ENCODE results near the gene ASIC1. TPM values are rescaled to one million over a fixed set of nuclear protein-coding genes. Genes with fewer than 3 reads are reported as not detected.

Gene ASIC1
- total RNA-seq, 1 donor from 2014 or later: 8.1 TPM

DNA sequence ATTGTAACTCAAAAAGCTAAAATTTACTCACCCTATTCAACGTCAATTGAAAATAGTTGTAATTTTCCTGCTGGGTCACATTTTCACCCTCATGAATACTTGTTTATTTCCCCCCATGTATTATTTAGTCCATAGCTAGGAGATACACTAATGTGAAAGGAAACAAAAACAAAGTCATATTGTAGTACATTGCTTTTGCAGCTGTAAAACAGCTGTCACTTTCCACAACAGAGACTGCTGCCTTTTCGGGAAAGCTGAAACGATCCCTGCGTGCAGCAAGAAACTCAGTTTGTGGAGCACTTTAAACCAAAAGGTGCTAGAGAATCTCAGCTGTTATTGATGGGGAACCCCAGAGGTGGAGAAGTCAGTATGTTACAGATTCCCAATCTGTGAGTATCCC, 36.4 kb upstream of the ASIC1 start:
- FAIRE-seq (no peak), DNase-seq (ENCODE audit: low read depth) (no peak)
- Mint-ChIP-seq H3K36me3 (ENCODE audit: low read depth, unreplicated experiment) (no peaks in the 10 kb centered on the region), H3K4me3 (ENCODE audit: unreplicated experiment) (no peak overlapping the region), H3K9me3 (ENCODE audit: unreplicated experiment) (no peaks in the 10 kb centered on the region), H3K27ac (ENCODE audit: unreplicated experiment) (no peak overlapping the region), H3K27me3 (ENCODE audit: low read depth, unreplicated experiment) (no peaks in the 10 kb centered on the region), H3K4me1 (ENCODE audit: low read depth, unreplicated experiment) (peaks cover 3% of the 10 kb centered on the region)
- Histone ChIP-seq H3K4me2 (ENCODE audit: low read length) (peak overlapping the region; percentile 9), H3K4me1 (ENCODE audit: insufficient read depth, low read length) (peaks cover 6% of the 10 kb centered on the region), H3K27me3 (ENCODE audit: insufficient read depth, low read length) (no peaks in the 10 kb centered on the region), H3K36me3 (ENCODE audit: insufficient read depth, low read length) (no peaks in the 10 kb centered on the region), H3K4me3 (ENCODE audit: insufficient read depth, low read depth, low read length) (no peak overlapping the region), H3K9me3 (ENCODE audit: insufficient read depth, low read depth, low read length) (no peaks in the 10 kb centered on the region), H3K79me2 (ENCODE audit: insufficient read depth, low read length) (peaks cover 93% of the 10 kb centered on the region), H3K9ac (ENCODE audit: low read length) (peak overlapping the region; percentile 26), H2AFZ (ENCODE audit: low read depth, low read length) (no peak overlapping the region), H4K20me1 (ENCODE audit: insufficient read depth, low read length) (peaks cover 6% of the 10 kb centered on the region), H3K27ac (ENCODE audit: low read depth, low read length) (no peak overlapping the region)
- TF ChIP-seq, protein P1, sequence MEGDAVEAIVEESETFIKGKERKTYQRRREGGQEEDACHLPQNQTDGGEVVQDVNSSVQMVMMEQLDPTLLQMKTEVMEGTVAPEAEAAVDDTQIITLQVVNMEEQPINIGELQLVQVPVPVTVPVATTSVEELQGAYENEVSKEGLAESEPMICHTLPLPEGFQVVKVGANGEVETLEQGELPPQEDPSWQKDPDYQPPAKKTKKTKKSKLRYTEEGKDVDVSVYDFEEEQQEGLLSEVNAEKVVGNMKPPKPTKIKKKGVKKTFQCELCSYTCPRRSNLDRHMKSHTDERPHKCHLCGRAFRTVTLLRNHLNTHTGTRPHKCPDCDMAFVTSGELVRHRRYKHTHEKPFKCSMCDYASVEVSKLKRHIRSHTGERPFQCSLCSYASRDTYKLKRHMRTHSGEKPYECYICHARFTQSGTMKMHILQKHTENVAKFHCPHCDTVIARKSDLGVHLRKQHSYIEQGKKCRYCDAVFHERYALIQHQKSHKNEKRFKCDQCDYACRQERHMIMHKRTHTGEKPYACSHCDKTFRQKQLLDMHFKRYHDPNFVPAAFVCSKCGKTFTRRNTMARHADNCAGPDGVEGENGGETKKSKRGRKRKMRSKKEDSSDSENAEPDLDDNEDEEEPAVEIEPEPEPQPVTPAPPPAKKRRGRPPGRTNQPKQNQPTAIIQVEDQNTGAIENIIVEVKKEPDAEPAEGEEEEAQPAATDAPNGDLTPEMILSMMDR (IDR thresholded peaks at IDR 0.05; ENCODE audit: insufficient read depth, low read depth, low read length): no peak
- no peak for TF ChIP-seq EZH2 (IDR thresholded peaks at IDR 0.05; ENCODE audit: insufficient read depth, low read length)

DNA sequence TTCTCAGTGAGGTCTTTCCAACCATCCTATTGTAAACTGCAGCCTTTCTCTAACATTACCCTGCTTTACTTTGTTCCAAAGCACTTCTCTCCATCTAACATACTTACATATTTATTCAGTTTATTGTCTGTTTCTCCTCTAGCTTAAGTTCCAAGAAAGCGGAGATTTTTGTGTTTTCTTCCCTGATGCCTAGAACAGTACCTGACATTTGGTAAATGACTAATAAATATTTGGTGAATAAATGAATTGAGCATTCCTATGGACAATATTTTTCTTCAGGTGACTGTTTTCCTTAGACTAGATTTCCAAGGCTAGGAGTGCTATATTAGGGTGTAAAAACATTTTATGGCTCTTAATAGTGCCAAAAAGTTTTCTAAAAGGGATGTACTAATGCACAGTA, 34.5 kb upstream of the ASIC1 start:
- Mint-ChIP-seq H3K4me3 (ENCODE audit: unreplicated experiment) (no peak overlapping the region), H3K27me3 (ENCODE audit: low read depth, unreplicated experiment) (no peaks in the 10 kb centered on the region), H3K36me3 (ENCODE audit: low read depth, unreplicated experiment) (no peaks in the 10 kb centered on the region), H3K27ac (ENCODE audit: unreplicated experiment) (no peak overlapping the region), H3K4me1 (ENCODE audit: low read depth, unreplicated experiment) (no peaks in the 10 kb centered on the region), H3K9me3 (ENCODE audit: unreplicated experiment) (no peaks in the 10 kb centered on the region)
- Histone ChIP-seq H3K9me3 (ENCODE audit: insufficient read depth, low read depth, low read length) (no peaks in the 10 kb centered on the region), H4K20me1 (ENCODE audit: insufficient read depth, low read length) (peaks cover 6% of the 10 kb centered on the region), H3K79me2 (ENCODE audit: insufficient read depth, low read length) (peaks cover 74% of the 10 kb centered on the region), H3K27me3 (ENCODE audit: insufficient read depth, low read length) (no peaks in the 10 kb centered on the region), H3K4me1 (ENCODE audit: insufficient read depth, low read length) (no peaks in the 10 kb centered on the region), H3K9ac (ENCODE audit: low read length) (no peak overlapping the region), H3K36me3 (ENCODE audit: insufficient read depth, low read length) (no peaks in the 10 kb centered on the region), H3K27ac (ENCODE audit: low read depth, low read length) (no peak overlapping the region), H2AFZ (ENCODE audit: low read depth, low read length) (no peak overlapping the region), H3K4me3 (ENCODE audit: insufficient read depth, low read depth, low read length) (no peak overlapping the region), H3K4me2 (ENCODE audit: low read length) (no peak overlapping the region)
- no peak for TF ChIP-seq EZH2 (IDR thresholded peaks at IDR 0.05; ENCODE audit: insufficient read depth, low read length)
- TF ChIP-seq, protein P1 (IDR thresholded peaks at IDR 0.05; ENCODE audit: insufficient read depth, low read depth, low read length): no peak
- DNase-seq (ENCODE audit: low read depth) (no peak), FAIRE-seq (no peak)

DNA sequence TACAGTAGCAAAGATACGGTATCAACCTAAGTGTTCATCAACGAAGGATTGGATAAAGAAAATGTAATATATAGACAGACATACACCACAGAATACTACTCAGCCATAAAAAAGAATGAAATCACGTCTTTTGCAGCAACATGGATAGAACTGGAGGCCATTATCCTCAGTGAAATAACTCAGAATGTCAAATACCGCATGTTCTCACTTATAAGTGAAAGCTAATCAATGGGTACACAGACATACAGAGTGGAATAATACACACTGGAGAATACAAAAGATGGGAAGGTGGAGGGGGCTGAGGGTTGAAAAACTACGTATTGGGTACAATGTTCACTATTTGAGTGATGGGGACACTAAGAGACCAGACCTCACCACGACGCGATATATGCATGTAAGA, 33.2 kb upstream of the ASIC1 start:
- H3K79me2 ChIP-seq (ENCODE audit: insufficient read depth, low read length): peaks cover 61% of the 10 kb centered on the region
- H3K9ac ChIP-seq (ENCODE audit: low read length): peak overlapping the region; percentile 83
- H3K4me3 ChIP-seq (ENCODE audit: insufficient read depth, low read depth, low read length): peak overlapping the region; percentile 80
- no peak for FAIRE-seq
- no peaks in the 10 kb centered on the region for H3K4me1 ChIP-seq (ENCODE audit: insufficient read depth, low read length)
- no peak overlapping the region for H2AFZ ChIP-seq (ENCODE audit: low read depth, low read length)
- H3K4me3 Mint-ChIP-seq (ENCODE audit: unreplicated experiment): peak overlapping the region; percentile 99
- peak overlapping the region; percentile 91 for H3K27ac Mint-ChIP-seq (ENCODE audit: unreplicated experiment)
- no peaks in the 10 kb centered on the region for H3K9me3 Mint-ChIP-seq (ENCODE audit: unreplicated experiment)
- H3K36me3 ChIP-seq (ENCODE audit: insufficient read depth, low read length): no peaks in the 10 kb centered on the region
- no peaks in the 10 kb centered on the region for H3K27me3 ChIP-seq (ENCODE audit: insufficient read depth, low read length)
- TF ChIP-seq, protein P1 (IDR thresholded peaks at IDR 0.05; ENCODE audit: insufficient read depth, low read depth, low read length): no peak
- TF ChIP-seq EZH2 (IDR thresholded peaks at IDR 0.05; ENCODE audit: insufficient read depth, low read length): no peak
- H3K27me3 Mint-ChIP-seq (ENCODE audit: low read depth, unreplicated experiment): no peaks in the 10 kb centered on the region
- H3K36me3 Mint-ChIP-seq (ENCODE audit: low read depth, unreplicated experiment): no peaks in the 10 kb centered on the region
- H3K4me2 ChIP-seq (ENCODE audit: low read length): peak overlapping the region; percentile 88
- H4K20me1 ChIP-seq (ENCODE audit: insufficient read depth, low read length): peaks cover 1% of the 10 kb centered on the region
- H3K27ac ChIP-seq (ENCODE audit: low read depth, low read length): no peak overlapping the region
- no peaks in the 10 kb centered on the region for H3K9me3 ChIP-seq (ENCODE audit: insufficient read depth, low read depth, low read length)
- H3K4me1 Mint-ChIP-seq (ENCODE audit: low read depth, unreplicated experiment): no peaks in the 10 kb centered on the region
- DNase-seq (ENCODE audit: low read depth): no peak
